ENCODE results near the gene GRAMD2A.

The GRAMD2A gene

DNA sequence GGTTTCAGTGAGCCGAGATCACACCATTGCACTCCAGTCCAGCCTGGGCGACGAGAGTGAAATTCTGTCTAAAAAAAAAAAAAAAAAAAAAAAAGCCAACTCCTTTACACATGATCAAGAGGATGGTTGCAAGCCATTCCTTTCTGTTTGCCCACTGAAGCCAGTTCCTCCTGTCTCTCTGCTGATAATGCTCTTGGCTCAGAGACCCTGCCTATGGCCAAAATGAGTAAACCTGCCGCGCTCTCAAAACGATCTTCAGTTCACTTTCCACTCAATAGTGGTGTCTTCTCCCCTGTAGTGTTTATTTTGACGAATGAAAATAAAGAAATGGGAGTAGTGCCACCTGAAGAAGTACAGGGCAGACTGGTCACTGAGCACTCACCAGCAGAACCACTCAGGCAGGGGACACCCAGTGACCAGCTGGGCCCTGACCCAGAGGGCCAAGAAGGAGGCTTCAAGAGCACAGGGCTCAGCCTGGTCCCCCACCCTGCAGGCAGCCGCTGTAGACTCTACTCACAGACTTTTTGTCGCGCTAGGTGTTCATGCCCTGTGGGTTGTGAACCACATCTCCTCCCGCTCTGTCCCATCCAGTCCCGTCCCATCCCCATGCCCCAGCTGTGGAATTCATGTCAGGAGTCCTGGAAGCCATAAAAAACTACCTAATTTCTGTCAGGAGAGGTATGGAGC is 23.6 kb downstream of the GRAMD2A start:
- TF ChIP-seq, protein P1, sequence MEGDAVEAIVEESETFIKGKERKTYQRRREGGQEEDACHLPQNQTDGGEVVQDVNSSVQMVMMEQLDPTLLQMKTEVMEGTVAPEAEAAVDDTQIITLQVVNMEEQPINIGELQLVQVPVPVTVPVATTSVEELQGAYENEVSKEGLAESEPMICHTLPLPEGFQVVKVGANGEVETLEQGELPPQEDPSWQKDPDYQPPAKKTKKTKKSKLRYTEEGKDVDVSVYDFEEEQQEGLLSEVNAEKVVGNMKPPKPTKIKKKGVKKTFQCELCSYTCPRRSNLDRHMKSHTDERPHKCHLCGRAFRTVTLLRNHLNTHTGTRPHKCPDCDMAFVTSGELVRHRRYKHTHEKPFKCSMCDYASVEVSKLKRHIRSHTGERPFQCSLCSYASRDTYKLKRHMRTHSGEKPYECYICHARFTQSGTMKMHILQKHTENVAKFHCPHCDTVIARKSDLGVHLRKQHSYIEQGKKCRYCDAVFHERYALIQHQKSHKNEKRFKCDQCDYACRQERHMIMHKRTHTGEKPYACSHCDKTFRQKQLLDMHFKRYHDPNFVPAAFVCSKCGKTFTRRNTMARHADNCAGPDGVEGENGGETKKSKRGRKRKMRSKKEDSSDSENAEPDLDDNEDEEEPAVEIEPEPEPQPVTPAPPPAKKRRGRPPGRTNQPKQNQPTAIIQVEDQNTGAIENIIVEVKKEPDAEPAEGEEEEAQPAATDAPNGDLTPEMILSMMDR (IDR thresholded peaks at IDR 0.05), result no peak

DNA sequence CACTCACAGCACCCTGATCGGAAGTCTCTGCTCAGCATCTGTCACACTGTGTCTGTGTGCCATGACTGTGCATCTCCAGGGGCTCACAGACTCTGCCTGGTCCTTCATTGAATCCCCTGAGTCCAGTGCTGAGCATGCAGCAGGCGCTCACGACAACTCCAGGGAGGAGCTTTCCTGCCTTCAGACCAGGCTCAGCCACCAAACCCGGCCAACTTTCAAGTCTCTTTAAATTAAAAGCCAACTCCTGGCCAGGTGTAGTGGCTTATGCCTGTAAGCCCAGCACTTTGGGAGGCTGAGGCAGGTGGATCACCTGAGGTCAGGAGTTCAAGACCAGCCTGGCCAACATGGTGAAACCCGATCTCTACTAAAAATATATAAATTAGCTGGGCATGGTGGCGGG is 24.2 kb downstream of the GRAMD2A start:
- TF ChIP-seq, protein P1 (IDR thresholded peaks at IDR 0.05), result no peak

DNA sequence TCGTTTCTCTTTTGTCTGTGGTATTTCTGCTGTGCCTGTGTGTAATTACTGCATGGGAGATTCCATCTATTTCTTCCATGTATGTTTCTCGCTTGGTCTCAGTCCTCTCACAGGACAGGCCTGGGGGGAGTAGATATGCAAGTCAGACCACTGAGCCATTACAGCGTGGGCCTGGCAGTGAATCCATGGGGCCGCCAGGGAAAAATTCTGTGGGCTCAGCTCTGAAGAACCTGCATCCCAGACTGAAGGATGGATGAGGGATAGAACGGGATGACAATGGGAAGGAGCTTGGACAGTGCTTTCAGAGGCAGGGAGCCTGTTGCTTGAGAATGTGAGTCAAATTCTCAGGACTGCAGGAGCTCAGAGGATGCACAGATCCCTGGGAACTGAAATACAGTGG is 24.8 kb downstream of the GRAMD2A start:
- TF ChIP-seq, protein P1 (IDR thresholded peaks at IDR 0.05), result no peak

DNA sequence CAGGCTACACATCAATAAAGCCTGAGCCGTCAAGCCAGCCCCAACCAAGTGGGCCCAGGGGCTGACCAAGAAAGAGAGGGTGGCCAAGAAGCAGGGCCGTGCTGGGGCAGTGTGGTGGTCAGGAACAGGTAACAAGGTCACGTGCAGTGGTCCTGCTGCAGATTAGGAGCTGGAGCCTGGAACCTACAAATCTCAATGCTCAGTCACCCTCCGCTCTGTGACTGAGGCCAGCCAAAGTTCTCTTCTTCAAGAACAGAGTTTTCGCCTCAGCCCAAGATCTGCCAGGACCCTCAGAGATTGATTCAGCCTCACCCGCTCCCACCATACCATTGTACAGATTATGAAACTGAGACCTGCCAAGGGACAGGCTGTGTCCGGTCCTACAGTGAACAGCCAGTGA is 26.9 kb downstream of the GRAMD2A start:
- TF ChIP-seq, protein P1 (IDR thresholded peaks at IDR 0.05), result no peak

DNA sequence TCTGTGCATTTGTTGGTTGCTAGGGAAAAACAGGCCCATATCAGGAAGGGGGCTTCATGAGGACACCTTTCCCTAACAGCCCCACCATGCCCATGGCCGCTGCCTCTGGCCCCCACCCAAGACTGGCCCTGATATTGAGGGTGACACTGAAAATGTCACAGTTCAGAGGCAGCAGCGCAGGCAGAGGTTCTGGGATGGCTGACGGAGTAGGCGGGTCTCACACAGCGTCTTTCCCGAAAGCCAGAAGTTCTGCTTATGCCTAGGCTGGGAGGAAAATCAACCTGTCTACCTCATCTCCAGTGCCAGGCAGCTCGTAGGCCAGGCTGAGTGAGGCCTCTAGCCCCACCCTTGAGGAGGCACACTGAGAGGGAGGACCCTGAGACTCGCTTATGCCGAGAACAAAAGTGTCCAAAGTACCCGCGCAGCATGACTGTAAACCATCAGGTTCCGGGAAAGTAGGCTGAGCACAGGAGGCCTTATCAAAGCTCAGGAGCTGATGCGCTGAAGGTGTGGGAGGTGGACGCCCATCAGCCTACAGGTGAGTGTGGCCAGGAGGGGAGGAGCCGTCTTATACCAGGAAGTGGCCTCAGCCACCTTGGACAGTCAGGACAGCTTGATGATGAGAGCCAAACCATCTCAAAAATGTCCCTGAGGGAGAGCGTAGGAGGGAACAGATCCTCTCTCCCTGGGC is 27.5 kb downstream of the GRAMD2A start:
- TF ChIP-seq, protein P1 (IDR thresholded peaks at IDR 0.05), result no peak

DNA sequence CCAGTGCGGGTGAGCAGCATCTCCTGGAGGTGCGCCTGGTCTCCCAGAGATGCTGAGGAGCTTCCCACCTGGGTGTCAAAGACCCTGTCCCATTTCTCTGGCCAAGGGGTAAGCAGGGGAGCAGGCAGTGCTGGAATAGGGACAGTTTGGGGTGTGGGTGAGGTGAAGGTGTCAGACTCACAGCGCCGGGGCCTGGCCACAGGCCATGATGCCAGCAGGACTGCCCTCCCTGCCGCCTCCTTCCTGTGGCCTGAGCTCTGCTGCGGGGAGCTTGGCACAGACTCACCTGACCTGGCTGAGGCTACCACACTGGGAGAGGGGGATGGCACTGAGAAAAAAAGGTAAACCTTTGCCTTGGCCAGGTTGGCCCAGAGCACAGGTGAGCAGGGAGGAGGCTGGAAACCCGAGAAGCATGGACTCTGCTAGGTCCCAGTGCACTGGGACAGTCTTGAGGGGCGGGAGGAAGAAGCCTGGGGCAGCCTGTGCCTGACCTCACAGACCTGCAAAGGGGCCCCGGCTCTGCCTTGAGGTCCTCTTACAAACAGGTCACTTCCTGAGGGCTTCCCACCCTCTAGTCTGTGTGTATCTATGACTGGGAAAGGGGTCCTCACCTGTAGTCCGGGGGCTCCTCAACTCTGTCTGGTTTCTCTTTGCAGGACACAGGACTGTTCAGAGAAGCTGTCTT is 28.2 kb downstream of the GRAMD2A start:
- TF ChIP-seq, protein P1 (IDR thresholded peaks at IDR 0.05), result no peak

DNA sequence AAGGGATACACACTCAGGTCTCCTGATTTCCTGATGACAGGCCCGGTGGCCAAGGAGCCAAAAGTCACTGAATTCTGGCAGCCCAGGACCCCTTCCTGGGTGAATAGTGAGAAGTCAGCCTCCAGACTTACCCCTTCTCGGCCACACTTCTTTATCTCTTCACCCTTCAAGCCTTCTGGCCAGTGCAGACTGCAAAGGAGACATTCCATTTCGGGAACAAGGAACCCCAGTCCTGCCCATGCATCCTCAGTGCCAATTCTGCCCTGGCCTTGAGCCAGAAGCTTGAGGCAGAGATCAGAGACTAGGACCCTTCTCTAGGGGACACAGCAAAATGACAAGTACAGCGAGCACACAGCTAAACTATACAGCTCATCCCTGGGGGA is 28.8 kb downstream of the GRAMD2A start:
- TF ChIP-seq, protein P1 (IDR thresholded peaks at IDR 0.05), result no peak
